Measurements from ENCODE around the gene ZBTB18.

DNA sequence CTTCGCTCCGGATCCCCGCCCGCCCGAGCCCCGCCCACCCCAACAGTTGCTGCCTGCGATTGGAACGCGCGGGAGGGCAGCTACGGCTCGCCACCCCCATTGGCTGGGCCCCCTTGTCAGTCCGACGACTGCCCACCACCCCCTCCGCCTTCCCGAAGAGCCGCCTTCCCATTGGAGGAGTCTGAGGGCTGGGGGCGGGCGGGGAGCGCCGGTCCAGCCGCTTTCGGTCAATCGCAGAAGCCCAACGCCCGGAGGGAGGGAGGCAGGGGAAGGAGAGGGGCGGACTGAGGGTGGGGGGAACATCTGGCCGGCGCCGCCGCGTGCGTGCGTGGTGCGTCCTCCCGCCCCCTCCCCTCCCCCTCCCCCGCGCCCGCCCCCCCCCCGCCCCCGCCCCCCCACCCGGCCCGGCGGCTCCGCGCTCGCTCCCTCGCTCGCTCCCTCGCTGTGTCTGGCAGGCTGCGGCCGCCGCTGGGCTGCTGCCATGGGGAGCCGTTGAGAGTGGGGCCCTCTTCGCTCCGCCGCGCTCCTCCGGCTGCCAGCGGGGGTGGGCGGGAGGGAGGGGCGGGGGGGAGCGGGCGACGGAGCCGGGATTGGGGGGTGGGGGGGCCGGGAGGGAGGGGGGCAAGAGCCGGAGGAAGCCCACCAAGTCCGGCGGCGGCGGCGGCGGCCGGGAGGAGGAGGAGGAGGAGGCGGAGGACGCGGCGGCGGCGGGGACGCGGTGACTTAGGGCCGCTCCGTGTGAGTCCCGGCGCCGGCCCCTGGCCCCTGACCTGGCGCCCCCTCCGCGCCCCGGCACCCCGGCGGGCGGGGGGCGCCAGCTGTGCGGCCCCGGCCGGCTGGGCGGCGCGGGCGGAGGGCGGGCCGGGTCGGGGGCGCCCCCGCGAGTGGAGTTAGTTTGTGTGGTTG is 2.6 kb upstream of the ZBTB18 start:
- TF ChIP-seq, protein P1, sequence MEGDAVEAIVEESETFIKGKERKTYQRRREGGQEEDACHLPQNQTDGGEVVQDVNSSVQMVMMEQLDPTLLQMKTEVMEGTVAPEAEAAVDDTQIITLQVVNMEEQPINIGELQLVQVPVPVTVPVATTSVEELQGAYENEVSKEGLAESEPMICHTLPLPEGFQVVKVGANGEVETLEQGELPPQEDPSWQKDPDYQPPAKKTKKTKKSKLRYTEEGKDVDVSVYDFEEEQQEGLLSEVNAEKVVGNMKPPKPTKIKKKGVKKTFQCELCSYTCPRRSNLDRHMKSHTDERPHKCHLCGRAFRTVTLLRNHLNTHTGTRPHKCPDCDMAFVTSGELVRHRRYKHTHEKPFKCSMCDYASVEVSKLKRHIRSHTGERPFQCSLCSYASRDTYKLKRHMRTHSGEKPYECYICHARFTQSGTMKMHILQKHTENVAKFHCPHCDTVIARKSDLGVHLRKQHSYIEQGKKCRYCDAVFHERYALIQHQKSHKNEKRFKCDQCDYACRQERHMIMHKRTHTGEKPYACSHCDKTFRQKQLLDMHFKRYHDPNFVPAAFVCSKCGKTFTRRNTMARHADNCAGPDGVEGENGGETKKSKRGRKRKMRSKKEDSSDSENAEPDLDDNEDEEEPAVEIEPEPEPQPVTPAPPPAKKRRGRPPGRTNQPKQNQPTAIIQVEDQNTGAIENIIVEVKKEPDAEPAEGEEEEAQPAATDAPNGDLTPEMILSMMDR (IDR thresholded peaks at IDR 0.05; ENCODE audit: poor library complexity), result no peak
- TF ChIP-seq EZH2 (IDR thresholded peaks at IDR 0.05; ENCODE audit: borderline replicate concordance), result no peak

Measured in hepatocyte (in vitro differentiated cells).